ENCODE data around the gene DRAM1. TPM values are rescaled to one million over a fixed set of nuclear protein-coding genes. Genes with fewer than 3 reads are reported as not detected.

Gene DRAM1, protein sequence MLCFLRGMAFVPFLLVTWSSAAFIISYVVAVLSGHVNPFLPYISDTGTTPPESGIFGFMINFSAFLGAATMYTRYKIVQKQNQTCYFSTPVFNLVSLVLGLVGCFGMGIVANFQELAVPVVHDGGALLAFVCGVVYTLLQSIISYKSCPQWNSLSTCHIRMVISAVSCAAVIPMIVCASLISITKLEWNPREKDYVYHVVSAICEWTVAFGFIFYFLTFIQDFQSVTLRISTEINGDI
- total RNA-seq (2021), result 6.3 and 6.5 TPM in 2 replicates
- long read RNA-seq, transcript DRAM1-201 (7 exons, 3,519 nt), result major isoform, 5 of 14 reads
- long read RNA-seq, partial matches to known transcripts, result 0 of 14 reads
- long read RNA-seq, other reads (novel, unspliced or antisense), result 9 of 14 reads

DNA sequence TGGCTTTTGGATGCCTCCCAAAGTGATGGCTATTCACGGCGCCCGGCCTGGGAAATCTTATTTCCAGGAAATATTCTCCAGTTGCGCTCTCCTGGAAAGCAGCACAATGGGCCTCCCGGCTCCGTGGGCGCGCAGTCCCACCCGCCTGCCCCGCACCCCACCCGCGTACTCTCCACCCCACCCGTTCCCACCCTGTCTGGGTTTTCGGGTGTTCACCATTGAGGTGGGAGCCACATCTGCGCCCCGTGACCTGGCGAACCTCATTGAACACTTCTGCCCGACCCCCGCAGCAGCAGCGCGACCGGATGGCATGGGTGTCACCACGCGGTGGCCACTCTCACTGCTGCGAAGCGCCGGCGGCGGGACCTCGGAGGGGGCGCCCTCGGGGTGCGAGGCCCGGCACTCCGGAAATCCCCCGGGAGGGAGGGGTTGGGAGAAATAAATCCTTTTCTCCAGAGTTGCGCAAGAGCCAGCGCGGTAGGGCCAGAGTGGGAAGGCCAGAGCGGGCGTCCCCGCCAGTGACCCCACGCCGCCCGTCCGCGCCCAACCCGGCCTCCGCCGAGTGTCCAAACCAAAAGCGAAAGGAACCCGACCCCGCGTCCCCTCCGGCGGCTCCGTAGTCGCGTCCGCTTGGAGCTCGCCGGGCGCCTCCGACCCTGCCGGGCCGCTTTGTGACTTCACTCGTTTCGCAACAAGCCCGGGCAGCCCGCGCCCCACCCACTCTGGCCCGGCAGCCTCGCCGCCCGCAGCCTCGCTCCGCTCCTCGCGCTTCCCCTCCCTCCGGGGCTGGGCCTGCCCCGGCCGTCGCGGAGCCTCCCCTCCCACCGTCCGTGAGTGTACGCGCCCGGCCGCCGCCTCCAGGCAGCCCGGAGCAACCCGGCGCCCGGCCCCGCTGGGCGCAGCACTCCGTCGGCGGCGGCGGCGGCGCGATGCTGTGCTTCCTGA is at the start of gene DRAM1:
TSS of gene DRAM1 (plus strand) at position 720 of the 945 bp plus-strand sequence. CDS start at position 930, 210 bp downstream.
- Histone ChIP-seq H3K14ac (ENCODE audit: insufficient read depth, low read length) (peak within 1 kb of the TSS; percentile 81), H2AFZ (ENCODE audit: low read length) (peak within 1 kb of the TSS; percentile 4), H4K91ac (ENCODE audit: insufficient read length, low read depth, low read length) (no peak within 1 kb of the TSS), H3K27ac (ENCODE audit: insufficient read length, low read depth, low read length) (no peak within 1 kb of the TSS), H2BK15ac (ENCODE audit: low read depth, low read length) (no peak within 1 kb of the TSS), H4K20me1 (ENCODE audit: control insufficient read depth, insufficient read depth, insufficient read length) (no peaks in the 10 kb centered on the region), H3K4me1 (ENCODE audit: insufficient read depth, low read length) (no peaks in the 10 kb centered on the region), H3K79me1 (ENCODE audit: insufficient read depth, low read depth, low read length, poor library complexity, severe bottlenecking) (no peaks in the 10 kb centered on the region), H3K79me2 (ENCODE audit: insufficient read depth, low read length) (no peaks in the 10 kb centered on the region), H3K23ac (ENCODE audit: insufficient read length, low read depth, low read length) (no peak within 1 kb of the TSS), H2BK120ac (ENCODE audit: low read depth, low read length, poor library complexity, severe bottlenecking) (no peak within 1 kb of the TSS), H3K9ac (ENCODE audit: extremely low read depth, insufficient read length, low read length) (peak within 1 kb of the TSS; percentile 49), H3T11ph (ENCODE audit: low read length) (no peak within 1 kb of the TSS), H4K5ac (ENCODE audit: insufficient read length, low read depth, low read length) (no peak within 1 kb of the TSS), H3K9me3 (ENCODE audit: control insufficient read depth, low read depth, low read length) (no peaks in the 10 kb centered on the region), H4K8ac (replicated peaks; ENCODE audit: insufficient read length, low read depth, low read length) (no peak within 1 kb of the TSS), H3K56ac (ENCODE audit: insufficient read length, low read depth, low read length) (no peak within 1 kb of the TSS), H3K18ac (ENCODE audit: insufficient read length, low read depth, low read length) (peak within 1 kb of the TSS; percentile 66), H3K4me2 (ENCODE audit: insufficient read depth, insufficient read length, low read length) (peak within 1 kb of the TSS; percentile 71), H3K23me2 (ENCODE audit: insufficient read length, low read depth, low read length, poor library complexity, severe bottlenecking) (peaks cover 9% of the 10 kb centered on the region), H2BK12ac (ENCODE audit: insufficient read length, low read depth, low read length) (no peak within 1 kb of the TSS), H3K27me3 (ENCODE audit: insufficient read depth, low read length) (no peaks in the 10 kb centered on the region; the same call in 1 of the 2 replicates), H2BK20ac (ENCODE audit: low read depth, low read length, poor library complexity, severe bottlenecking) (no peak within 1 kb of the TSS), H3K4ac (ENCODE audit: low read depth, low read length) (no peak within 1 kb of the TSS), H2BK5ac (ENCODE audit: insufficient read length, low read length) (no peak within 1 kb of the TSS), H2AK5ac (ENCODE audit: insufficient read length, low read length) (no peak within 1 kb of the TSS)
- peaks cover 2% of the 10 kb centered on the region in 2 experiments; a peak in 2 of 5 replicates for H3K9me3 Mint-ChIP-seq
- TF ChIP-seq, protein P1, sequence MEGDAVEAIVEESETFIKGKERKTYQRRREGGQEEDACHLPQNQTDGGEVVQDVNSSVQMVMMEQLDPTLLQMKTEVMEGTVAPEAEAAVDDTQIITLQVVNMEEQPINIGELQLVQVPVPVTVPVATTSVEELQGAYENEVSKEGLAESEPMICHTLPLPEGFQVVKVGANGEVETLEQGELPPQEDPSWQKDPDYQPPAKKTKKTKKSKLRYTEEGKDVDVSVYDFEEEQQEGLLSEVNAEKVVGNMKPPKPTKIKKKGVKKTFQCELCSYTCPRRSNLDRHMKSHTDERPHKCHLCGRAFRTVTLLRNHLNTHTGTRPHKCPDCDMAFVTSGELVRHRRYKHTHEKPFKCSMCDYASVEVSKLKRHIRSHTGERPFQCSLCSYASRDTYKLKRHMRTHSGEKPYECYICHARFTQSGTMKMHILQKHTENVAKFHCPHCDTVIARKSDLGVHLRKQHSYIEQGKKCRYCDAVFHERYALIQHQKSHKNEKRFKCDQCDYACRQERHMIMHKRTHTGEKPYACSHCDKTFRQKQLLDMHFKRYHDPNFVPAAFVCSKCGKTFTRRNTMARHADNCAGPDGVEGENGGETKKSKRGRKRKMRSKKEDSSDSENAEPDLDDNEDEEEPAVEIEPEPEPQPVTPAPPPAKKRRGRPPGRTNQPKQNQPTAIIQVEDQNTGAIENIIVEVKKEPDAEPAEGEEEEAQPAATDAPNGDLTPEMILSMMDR (conservative IDR thresholded peaks at IDR 0.05), result peak; percentile 27; the same call in 2 of the 3 replicates
- peaks cover 11% of the 10 kb centered on the region in 2 experiments for H3K4me1 Mint-ChIP-seq
- H3K27ac Mint-ChIP-seq, result peak within 1 kb of the TSS in 1 of 3 experiments; percentile 89; a peak in 1 of 7 replicates
- peaks cover 0 to 9% (median 7%) of the 10 kb centered on the region in 3 experiments; a peak in 5 of 7 replicates for H3K36me3 Mint-ChIP-seq (ENCODE audit: insufficient read depth in 1 of 3, low read depth in 3 of 3)
- WGBS (ENCODE audit: extremely low coverage, insufficient read length, low lambda C conversion rate), result no CpG with 5 or more reads among the region's 105 CpGs
- DNase-seq, result peak; percentile 88
- H3K27me3 Mint-ChIP-seq (ENCODE audit: low read depth), result peaks cover 16% of the 10 kb centered on the region
- H3K4me3 Mint-ChIP-seq, result peak within 1 kb of the TSS; percentile 85 to 94
